Stimulated activated CD4-positive, alpha-beta T cell treated with anti-CD3 and anti-CD28 coated beads, Interleukin-1b, Interleukin-23, amount 100 ng/mL, for 48 hours (primary cell): Measurements from ENCODE around the gene NR6A1.
"Not testable (repeated sequence)": the region's sequence is repeated elsewhere in the genome, so short reads cannot be mapped to it uniquely, and the experiment has no call there.

ENCODE experiments used
- DNase-seq: peaks from one replicate; pipeline ENCODE4 v3.0.0-alpha.2; 2020

The NR6A1 gene

DNA sequence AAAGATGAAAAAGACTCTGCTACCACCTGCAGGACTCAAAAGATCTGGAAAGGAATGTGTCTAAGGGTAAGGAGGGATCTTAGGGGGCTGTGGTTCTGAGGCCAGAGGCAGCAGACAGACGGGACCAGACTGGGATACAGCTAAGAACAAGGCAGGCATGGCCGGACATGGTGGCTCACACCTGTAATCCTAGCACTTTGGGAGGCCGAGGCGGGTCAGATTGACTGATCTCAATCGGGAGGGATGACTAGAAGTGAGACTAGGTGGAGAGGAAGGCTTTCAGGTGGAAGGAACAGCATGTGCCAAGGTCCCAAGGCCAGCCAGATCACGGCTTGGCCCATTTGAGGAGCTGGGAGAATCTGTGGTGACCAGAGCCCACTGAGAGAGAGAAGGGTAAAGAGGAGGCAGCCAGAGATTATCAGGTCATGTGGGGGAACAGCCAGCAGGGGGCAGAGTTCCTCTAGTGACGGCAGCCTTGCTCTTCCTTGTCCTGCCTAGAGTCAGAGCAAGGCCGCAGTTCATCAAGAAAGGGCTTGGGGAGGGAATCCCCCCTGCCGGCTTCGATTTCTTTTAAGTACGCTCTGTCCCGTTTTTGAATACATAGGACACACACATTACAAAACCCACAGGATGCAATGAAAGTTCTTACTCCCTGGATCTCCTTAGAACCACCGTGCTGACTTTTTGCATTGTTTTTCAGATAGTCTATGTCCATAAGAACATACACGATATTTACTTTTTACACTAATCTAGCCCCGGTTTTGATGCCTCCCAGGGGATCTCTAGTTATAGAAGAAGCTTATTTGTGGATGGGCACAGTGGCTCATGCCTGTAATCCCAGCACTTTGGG is 3.2 kb upstream of the NR6A1 start:
- DNase-seq = peak; percentile 83

- DNase-seq = no peak
Observed at GRCh38 chr9:124773473-124774128, 2.5 kb upstream of the NR6A1 start.

DNA sequence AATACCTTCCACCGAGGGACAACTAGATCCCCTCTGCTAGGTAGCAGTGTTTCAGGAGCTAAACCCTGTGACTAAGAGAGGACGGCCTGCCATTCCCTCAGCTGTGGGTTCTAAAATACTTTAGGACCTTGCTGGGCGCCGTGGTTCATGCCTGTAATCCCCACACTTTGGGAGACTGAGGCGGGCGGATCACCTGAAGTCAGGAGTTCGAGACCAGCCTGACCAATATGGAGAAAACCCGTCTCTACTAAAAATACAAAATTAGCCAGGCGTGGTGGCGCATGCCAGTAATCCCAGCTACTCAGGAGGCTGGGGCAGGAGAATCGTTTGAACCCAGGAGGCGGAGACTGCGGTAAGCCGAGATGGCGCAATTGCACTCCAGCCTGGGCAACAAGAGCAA is 1.8 kb upstream of the NR6A1 start:
- not testable (repeated sequence) for DNase-seq

- peak; percentile 19 for DNase-seq
Observed at GRCh38 chr9:124771867-124772679, 962 bp upstream of the NR6A1 start.

DNA sequence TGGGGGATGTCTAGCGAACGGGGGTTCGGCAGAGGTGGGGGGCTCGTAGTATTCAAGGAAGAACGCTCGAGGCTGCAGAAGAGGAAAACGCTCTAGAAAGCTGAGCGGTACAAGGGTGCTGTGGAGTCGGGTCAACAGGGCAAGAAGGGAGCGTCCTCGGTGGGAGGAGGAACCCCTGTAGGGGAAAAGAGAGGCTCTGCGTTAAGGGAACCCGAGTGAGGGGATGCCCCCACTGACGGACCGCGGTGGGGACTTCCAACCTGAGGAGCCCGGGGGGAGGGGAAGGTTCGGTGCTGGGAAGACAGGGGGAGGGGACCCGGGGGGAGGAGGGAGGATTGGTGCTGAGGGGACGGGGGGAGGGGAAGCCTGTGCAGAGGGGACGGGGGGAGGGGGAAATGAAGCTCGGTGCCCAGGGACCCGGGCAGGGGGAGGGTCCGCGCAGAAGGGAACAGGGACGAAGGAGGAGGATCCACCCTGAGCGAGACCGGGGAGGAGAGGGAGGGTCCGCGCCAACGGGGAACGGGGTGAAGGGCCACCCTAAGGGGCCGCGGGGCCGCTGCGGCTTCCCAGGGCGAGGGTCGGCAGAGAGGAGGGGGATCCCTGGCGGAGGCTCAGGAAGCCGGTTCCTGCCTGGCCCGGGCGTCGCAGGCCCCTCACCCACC is 621 bp downstream of the NR6A1 start:
- peak; percentile 23 for DNase-seq

DNA sequence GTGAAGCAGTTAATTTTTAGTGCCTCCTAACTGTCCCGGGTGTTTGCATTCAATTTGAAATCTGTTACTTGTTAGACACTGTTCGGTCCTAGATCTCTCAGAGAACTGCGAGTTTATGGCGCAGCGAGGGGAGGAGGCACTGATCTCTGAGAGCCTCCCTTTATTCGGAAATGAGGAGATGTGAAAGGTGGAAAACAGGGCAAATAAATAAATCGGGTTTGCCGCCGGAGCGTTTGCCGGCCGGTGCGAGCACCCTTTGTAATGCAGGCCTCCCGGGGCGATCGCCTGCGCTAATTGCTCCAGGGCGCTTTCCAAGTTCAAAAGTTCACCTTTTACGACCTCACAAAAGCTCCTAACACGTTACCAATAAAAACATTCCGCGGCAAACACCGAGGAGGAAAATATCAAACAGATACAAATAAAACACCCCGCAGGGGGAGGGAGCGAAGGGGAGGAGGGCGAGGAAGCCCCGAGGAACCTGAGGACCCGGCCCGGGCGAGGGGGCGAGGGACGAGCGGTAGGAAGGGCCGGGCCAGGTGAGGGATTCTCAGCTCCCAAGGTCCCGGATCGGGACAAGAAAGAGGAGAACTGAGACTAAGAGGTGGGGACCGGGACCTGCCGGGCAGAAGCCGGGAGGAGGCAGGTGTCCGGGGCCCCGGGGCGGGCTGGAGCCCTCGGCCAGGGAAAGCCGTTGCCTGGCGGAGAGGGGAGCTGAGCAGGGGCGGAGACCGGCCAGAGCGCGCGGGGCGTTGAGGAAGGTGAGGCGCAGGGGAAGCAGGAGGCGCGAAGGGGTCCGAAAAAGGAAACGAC is 1.4 kb downstream of the NR6A1 start:
- DNase-seq = no peak

DNA sequence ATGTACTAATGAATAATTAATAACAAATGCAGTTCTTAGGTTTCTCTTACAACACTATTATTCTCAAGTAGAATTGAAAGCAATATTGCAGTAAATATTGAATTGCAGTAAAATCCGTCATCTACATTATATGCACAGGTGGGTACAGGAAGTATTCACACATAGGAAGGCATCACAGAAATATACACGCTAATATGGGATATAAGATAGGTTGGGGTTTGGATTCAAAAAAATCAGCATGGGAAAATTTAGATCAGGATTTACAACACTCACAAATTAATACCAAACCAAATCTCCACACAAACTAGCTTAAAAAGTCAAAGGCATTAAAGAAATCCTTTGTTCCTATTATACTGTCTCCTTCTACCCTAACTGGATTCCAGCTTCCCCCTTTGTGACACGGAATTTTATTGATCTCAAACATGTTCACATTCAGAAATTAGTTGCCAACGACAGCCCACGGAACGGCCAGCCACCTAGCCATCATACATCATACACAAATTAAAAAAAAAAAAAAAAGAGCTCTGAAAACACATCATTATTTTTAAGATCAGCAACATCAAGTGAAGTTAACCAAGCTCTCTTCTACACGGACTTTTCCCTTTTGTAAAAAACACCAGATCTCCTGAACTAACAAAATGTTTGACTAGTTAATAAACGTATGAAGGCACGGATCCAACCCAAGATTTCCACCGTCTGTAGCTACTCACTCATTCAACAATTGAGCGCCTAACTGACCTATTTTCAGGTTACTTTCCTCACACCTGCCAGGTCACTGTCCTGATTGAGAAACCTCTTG is 2.2 kb downstream of the NR6A1 start:
- DNase-seq = no peak

DNA sequence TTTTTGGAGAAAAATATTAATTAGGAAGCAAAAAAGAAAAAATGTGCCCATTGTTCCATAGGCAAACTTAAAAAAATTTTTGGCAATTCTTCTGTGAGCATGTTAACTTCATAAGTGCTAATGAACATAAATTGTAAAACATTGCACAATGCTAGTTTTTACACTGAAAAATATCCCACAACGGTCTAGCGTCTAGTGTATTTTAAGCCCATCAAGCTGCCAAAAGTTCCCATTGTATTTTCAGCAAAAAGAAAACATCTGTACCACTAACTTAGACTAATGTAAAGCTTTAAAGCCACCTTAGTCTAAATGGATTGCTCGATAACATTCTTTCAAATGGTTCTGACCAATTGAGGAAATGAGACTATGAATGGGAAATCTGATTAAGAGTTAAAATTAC is 2.8 kb downstream of the NR6A1 start:
- no peak for DNase-seq

GRCh38 chr9:124767821-124768220 is 3.3 kb downstream of the NR6A1 start:
- DNase-seq = no peak

GRCh38 chr9:124766815-124767554 is 4.1 kb downstream of the NR6A1 start:
- DNase-seq = no peak

GRCh38 chr9:124766326-124766725 is 4.8 kb downstream of the NR6A1 start:
- no peak for DNase-seq

- DNase-seq = no peak
Observed at GRCh38 chr9:124765439-124765835, 5.7 kb downstream of the NR6A1 start.

DNA sequence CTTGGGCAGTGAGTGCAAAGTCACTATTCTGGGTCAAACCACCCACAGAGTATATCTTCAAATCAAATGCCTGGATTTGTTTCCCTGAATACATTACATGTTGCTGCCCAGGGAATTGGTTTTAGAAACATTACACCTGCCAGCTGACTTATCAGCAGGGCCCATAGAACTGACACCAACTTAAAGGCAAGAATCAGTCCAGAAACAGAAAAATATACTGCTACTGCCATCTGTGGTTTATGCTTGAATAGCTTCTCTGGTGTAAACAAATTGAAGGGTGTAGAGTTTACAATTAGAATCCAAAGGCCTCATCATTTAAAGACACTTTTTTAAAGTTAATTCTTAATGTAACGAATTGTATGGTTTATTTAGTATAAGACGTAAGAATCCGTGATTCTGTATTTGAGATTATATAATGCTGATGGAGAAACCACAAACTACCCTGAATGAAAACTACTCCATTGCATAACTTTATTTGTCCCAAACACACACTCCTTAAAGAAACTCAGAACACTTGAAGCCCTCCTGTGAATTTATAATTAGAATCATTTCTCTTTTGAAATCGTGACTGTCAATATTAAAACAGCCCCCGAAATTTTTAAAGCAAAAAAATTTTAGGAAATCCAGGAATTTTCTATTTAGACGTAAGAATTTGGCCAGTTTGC is 6.2 kb downstream of the NR6A1 start:
- no peak for DNase-seq

DNA sequence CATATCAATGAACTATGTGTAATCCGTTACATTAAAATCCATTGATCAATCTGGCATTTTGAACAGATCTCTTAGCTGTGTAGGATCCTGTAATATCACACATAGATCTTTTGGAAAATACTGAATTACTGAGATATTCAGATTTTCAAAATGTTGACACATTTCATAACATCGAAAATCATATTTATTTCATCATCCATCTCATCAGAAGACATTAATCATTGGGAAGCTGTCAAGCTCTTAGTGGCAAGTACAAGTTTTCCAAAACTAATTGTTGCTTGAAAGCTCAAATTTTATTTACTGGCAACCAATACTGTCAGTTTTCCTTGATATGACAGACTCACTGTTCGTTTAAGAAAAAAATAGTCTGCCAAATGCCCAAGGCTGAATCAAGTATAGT is 8.5 kb downstream of the NR6A1 start:
- DNase-seq = no peak

DNA sequence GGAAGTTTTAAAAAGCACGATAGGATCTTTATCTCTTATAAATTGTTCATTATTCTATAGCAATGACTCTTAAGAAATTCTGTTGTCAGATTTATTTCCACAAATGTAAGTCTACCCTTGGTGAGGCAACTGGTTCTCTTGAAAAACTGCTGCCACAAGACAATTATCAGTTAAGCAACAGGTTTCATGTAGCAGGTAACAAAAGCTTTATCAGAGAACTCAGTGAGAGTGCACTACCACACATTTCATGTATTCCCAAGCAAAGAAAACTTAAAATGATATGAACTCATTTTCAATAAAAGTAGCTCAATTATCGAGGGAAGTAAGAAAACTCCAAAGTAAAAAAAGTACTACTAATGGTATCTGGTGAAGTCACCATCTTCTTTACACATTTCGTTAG is 9.4 kb downstream of the NR6A1 start:
- no peak for DNase-seq

- no peak for DNase-seq
Observed at GRCh38 chr9:124761196-124761595, 9.9 kb downstream of the NR6A1 start.

DNA sequence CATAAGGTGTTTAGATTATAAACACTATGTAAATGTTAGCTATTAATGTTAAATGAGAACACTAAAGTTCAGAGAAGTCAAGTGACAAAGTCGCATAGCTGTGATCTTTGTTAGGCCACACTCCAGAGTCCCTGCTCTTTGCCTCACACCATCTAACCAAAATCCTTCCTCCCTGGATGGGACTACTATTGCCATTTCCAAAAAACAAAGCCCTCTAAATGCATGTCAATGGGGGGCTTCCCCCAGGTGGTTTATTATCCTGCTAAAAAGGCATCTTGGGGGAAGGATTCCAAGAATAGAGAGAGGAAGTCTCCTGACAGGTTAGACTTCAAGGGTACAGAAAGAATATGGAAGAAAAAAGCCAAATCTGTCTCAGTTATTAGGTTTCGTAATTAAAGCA is 10.4 kb downstream of the NR6A1 start:
- no peak for DNase-seq

- DNase-seq = no peak
Observed at GRCh38 chr9:124759327-124759726, 11.8 kb downstream of the NR6A1 start.

DNA sequence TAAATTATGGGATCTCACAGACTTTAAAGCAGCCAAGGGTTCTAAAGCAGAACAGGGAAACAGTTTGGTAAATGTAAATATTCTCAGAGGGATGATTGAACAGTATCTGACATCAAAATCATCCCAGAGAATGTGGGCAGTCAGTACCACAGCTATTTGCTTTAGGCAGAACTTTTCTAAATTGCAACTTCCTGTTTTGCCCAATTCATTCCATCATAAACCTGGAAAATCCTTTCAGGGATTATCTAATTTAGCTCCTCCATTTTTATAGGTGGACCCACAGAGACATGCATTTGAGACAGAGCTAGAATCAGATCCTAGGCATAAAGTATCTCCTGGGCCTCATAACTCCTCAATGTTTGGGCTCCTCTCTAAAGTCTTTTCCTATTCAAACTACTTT is 12.4 kb downstream of the NR6A1 start:
- DNase-seq = no peak

- DNase-seq = no peak
Observed at GRCh38 chr9:124758061-124758460, 13.1 kb downstream of the NR6A1 start.
